ENCODE measurements around the gene CCL18.
A peak's percentile ranks its signal among the peaks of the same experiment; 100 is the strongest.
"Not testable (repeated sequence)": the region's sequence is repeated elsewhere in the genome, so short reads cannot be mapped to it uniquely, and the experiment has no call there.

CCL18 gene

DNA sequence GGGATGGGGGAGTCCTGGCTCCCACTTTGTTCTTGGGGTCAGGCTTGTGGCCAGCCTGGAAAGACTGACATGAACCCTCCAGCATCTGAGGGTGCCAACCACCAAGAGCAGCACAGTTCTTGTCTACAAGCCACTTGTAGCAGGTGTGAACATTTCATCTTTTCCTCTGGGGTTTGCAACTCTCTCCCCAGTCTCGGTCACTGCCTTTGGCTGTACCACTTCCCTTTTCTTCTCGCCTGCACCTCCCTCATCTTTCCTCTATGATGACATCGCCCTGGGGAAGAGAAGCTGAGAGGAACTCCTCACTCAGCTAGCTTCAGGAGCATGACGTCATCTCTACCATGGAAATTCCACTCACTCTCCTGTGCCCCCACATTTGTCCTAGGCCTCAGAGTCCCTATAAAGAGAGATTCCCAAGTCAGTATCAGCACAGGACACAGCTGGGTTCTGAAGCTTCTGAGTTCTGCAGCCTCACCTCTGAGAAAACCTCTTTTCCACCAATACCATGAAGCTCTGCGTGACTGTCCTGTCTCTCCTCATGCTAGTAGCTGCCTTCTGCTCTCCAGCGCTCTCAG, 39.4 kb downstream of the CCL18 start, which contains the start of gene CCL4:
Gene CCL4, plus strand, starts transcription at position 427 of the 575 bp plus-strand sequence. Its CDS starts 79 bp downstream, at position 506.
- H3K27ac ChIP-seq (ENCODE audit: insufficient read depth in 1 of 2, low read depth in 1 of 2, low read length in 2 of 2, poor library complexity in 1 of 2, severe bottlenecking in 2 of 2); POLR2A ChIA-PET; H3K4me3 ChIP-seq (ENCODE audit: control insufficient read depth in 1 of 7, extremely low read depth in 1 of 7, insufficient read depth in 4 of 7, low read depth in 2 of 7, low read length in 6 of 7); H3K9me3 ChIP-seq (ENCODE audit: control extremely low read depth in 1 of 5, control insufficient read depth in 4 of 5, insufficient read depth in 2 of 5, low read depth in 1 of 5, low read length in 4 of 5); H3K27me3 ChIP-seq (replicated peaks in 2 of 5; ENCODE audit: control insufficient read depth in 4 of 5, insufficient read depth in 5 of 5, low read length in 4 of 5); H3K36me3 ChIP-seq (ENCODE audit: control insufficient read depth in 4 of 4, insufficient read depth in 4 of 4, low read length in 3 of 4): not testable (repeated sequence)
- CTCF ChIA-PET: interaction anchor here (0.7 to 2.2 kb wide), 3 partner anchors 40 to 121 kb away, joined by 3 to 8 read pairs (median 5); no protein-coding TSS in a partner anchor
- WGBS (ENCODE audit: insufficient coverage): 20% methylated on average over 5 of the region's 6 CpGs
- peak; percentile 20 to 62 (median 56) for DNase-seq
- peaks cover 7 to 11% (median 9%) of the 10 kb centered on the region in 4 experiments for H3K4me1 ChIP-seq (ENCODE audit: control extremely low read depth in 1 of 4, control insufficient read depth in 4 of 4, insufficient read depth in 4 of 4, low read length in 3 of 4)

GRCh38 chr17:36104246-36104645, 40.2 kb downstream of the CCL18 start:
- H3K9me3 ChIP-seq (ENCODE audit: control extremely low read depth in 1 of 5, control insufficient read depth in 4 of 5, insufficient read depth in 2 of 5, low read depth in 1 of 5, low read length in 4 of 5); H3K27ac ChIP-seq (ENCODE audit: insufficient read depth in 1 of 2, low read depth in 1 of 2, low read length in 2 of 2, poor library complexity in 1 of 2, severe bottlenecking in 2 of 2); DNase-seq; H3K36me3 ChIP-seq (ENCODE audit: control insufficient read depth in 4 of 4, insufficient read depth in 4 of 4, low read length in 3 of 4); H3K27me3 ChIP-seq (replicated peaks in 2 of 5; ENCODE audit: control insufficient read depth in 4 of 5, insufficient read depth in 5 of 5, low read length in 4 of 5); POLR2A ChIA-PET; H3K4me3 ChIP-seq (ENCODE audit: control insufficient read depth in 1 of 7, extremely low read depth in 1 of 7, insufficient read depth in 4 of 7, low read depth in 2 of 7, low read length in 6 of 7): not testable (repeated sequence)
- peaks cover 7 to 11% (median 9%) of the 10 kb centered on the region in 4 experiments for H3K4me1 ChIP-seq (ENCODE audit: control extremely low read depth in 1 of 4, control insufficient read depth in 4 of 4, insufficient read depth in 4 of 4, low read length in 3 of 4)
- WGBS (ENCODE audit: insufficient coverage): no CpG with 5 or more reads among the region's 7 CpGs
- CTCF ChIA-PET: interaction anchor here (1.5 to 2.2 kb wide), 3 partner anchors 31 to 45 kb away, joined by 3 to 6 read pairs (median 5); no protein-coding TSS in a partner anchor

- no peak overlapping the region for H3K4me3 ChIP-seq (ENCODE audit: control insufficient read depth in 1 of 7, extremely low read depth in 1 of 7, insufficient read depth in 4 of 7, low read depth in 2 of 7, low read length in 6 of 7)
- DNase-seq: no peak
- no peak overlapping the region for H3K27ac ChIP-seq (ENCODE audit: insufficient read depth in 1 of 2, low read depth in 1 of 2, low read length in 2 of 2, poor library complexity in 1 of 2, severe bottlenecking in 2 of 2)
- H3K27me3 ChIP-seq (replicated peaks in 2 of 5; ENCODE audit: control insufficient read depth in 4 of 5, insufficient read depth in 5 of 5, low read length in 4 of 5): peaks cover 0 to 7% (median 0%) of the 10 kb centered on the region in 5 experiments
- POLR2A ChIA-PET: no interaction called here
- 54% methylated on average over 4 of the region's 4 CpGs for WGBS (ENCODE audit: insufficient coverage)
- no peaks in the 10 kb centered on the region for H3K36me3 ChIP-seq (ENCODE audit: control insufficient read depth in 4 of 4, insufficient read depth in 4 of 4, low read length in 3 of 4)
- CTCF ChIA-PET: interaction anchor here (1.5 to 2.2 kb wide), 3 partner anchors 32 to 44 kb away, joined by 3 to 6 read pairs (median 5); no protein-coding TSS in a partner anchor
- no peaks in the 10 kb centered on the region for H3K9me3 ChIP-seq (ENCODE audit: control extremely low read depth in 1 of 5, control insufficient read depth in 4 of 5, insufficient read depth in 2 of 5, low read depth in 1 of 5, low read length in 4 of 5)
- H3K4me1 ChIP-seq (ENCODE audit: control extremely low read depth in 1 of 4, control insufficient read depth in 4 of 4, insufficient read depth in 4 of 4, low read length in 3 of 4): peaks cover 7 to 11% (median 9%) of the 10 kb centered on the region in 4 experiments
Measured at GRCh38 chr17:36104701-36105181, 40.7 kb downstream of the CCL18 start.

GRCh38 chr17:36105781-36106492, 41.9 kb downstream of the CCL18 start:
- H3K4me3 ChIP-seq (ENCODE audit: control insufficient read depth in 1 of 7, extremely low read depth in 1 of 7, insufficient read depth in 4 of 7, low read depth in 2 of 7, low read length in 6 of 7): no peak overlapping the region
- POLR2A ChIA-PET: no interaction called here
- H3K27ac ChIP-seq (ENCODE audit: insufficient read depth in 1 of 2, low read depth in 1 of 2, low read length in 2 of 2, poor library complexity in 1 of 2, severe bottlenecking in 2 of 2): no peak overlapping the region
- no peaks in the 10 kb centered on the region for H3K9me3 ChIP-seq (ENCODE audit: control extremely low read depth in 1 of 5, control insufficient read depth in 4 of 5, insufficient read depth in 2 of 5, low read depth in 1 of 5, low read length in 4 of 5)
- H3K27me3 ChIP-seq (replicated peaks in 2 of 5; ENCODE audit: control insufficient read depth in 4 of 5, insufficient read depth in 5 of 5, low read length in 4 of 5): peaks cover 0 to 7% (median 0%) of the 10 kb centered on the region in 5 experiments
- no peak for DNase-seq
- H3K4me1 ChIP-seq (ENCODE audit: control extremely low read depth in 1 of 4, control insufficient read depth in 4 of 4, insufficient read depth in 4 of 4, low read length in 3 of 4): peaks cover 7 to 11% (median 9%) of the 10 kb centered on the region in 4 experiments
- no peaks in the 10 kb centered on the region for H3K36me3 ChIP-seq (ENCODE audit: control insufficient read depth in 4 of 4, insufficient read depth in 4 of 4, low read length in 3 of 4)
- CTCF ChIA-PET: interaction anchor here (2.2 kb wide), 2 partner anchors 37 to 43 kb away, joined by 5 to 6 read pairs; no protein-coding TSS in a partner anchor
- 100% methylated on average over 2 of the region's 5 CpGs for WGBS (ENCODE audit: insufficient coverage)

- Histone ChIP-seq H3K27ac (ENCODE audit: insufficient read depth in 1 of 2, low read depth in 1 of 2, low read length in 2 of 2, poor library complexity in 1 of 2, severe bottlenecking in 2 of 2) (no peak overlapping the region), H3K9me3 (ENCODE audit: control extremely low read depth in 1 of 5, control insufficient read depth in 4 of 5, insufficient read depth in 2 of 5, low read depth in 1 of 5, low read length in 4 of 5) (no peaks in the 10 kb centered on the region), H3K27me3 (replicated peaks in 2 of 5; ENCODE audit: control insufficient read depth in 4 of 5, insufficient read depth in 5 of 5, low read length in 4 of 5) (peaks cover 0 to 7% (median 0%) of the 10 kb centered on the region in 5 experiments), H3K4me3 (ENCODE audit: control insufficient read depth in 1 of 7, extremely low read depth in 1 of 7, insufficient read depth in 4 of 7, low read depth in 2 of 7, low read length in 6 of 7) (no peak overlapping the region), H3K4me1 (ENCODE audit: control extremely low read depth in 1 of 4, control insufficient read depth in 4 of 4, insufficient read depth in 4 of 4, low read length in 3 of 4) (peaks cover 7 to 11% (median 9%) of the 10 kb centered on the region in 4 experiments), H3K36me3 (ENCODE audit: control insufficient read depth in 4 of 4, insufficient read depth in 4 of 4, low read length in 3 of 4) (no peaks in the 10 kb centered on the region)
- DNase-seq: no peak
- 96% methylated on average over 4 of the region's 6 CpGs for WGBS (ENCODE audit: insufficient coverage)
- ChIA-PET CTCF (interaction anchor here (2.2 kb wide), 1 partner anchor 43 kb away, joined by 4 read pairs; no protein-coding TSS in a partner anchor), POLR2A (no interaction called here)
Measured at GRCh38 chr17:36106493-36106835, 42.4 kb downstream of the CCL18 start.

- H3K27ac ChIP-seq (ENCODE audit: insufficient read depth in 1 of 2, low read depth in 1 of 2, low read length in 2 of 2, poor library complexity in 1 of 2, severe bottlenecking in 2 of 2): no peak overlapping the region
- H3K9me3 ChIP-seq (ENCODE audit: control extremely low read depth in 1 of 5, control insufficient read depth in 4 of 5, insufficient read depth in 2 of 5, low read depth in 1 of 5, low read length in 4 of 5): peaks cover 0 to 7% (median 6%) of the 10 kb centered on the region in 5 experiments
- CTCF ChIA-PET: interaction anchor here (2.2 kb wide), 1 partner anchor 41 kb away, joined by 4 read pairs; no protein-coding TSS in a partner anchor
- H3K4me3 ChIP-seq (ENCODE audit: control insufficient read depth in 1 of 7, extremely low read depth in 1 of 7, insufficient read depth in 4 of 7, low read depth in 2 of 7, low read length in 6 of 7): no peak overlapping the region
- H3K4me1 ChIP-seq (ENCODE audit: control extremely low read depth in 1 of 4, control insufficient read depth in 4 of 4, insufficient read depth in 4 of 4, low read length in 3 of 4): peaks cover 6 to 11% (median 8%) of the 10 kb centered on the region in 4 experiments
- POLR2A ChIA-PET: no interaction called here
- DNase-seq: no peak
- no CpG with 5 or more reads among the region's 3 CpGs for WGBS (ENCODE audit: insufficient coverage)
- H3K27me3 ChIP-seq (replicated peaks in 2 of 5; ENCODE audit: control insufficient read depth in 4 of 5, insufficient read depth in 5 of 5, low read length in 4 of 5): peaks cover 0 to 7% (median 0%) of the 10 kb centered on the region in 5 experiments
- H3K36me3 ChIP-seq (ENCODE audit: control insufficient read depth in 4 of 4, insufficient read depth in 4 of 4, low read length in 3 of 4): no peaks in the 10 kb centered on the region
Measured at GRCh38 chr17:36107660-36108059, 43.6 kb downstream of the CCL18 start.

- DNase-seq; H3K4me1 ChIP-seq (ENCODE audit: control extremely low read depth in 1 of 4, control insufficient read depth in 4 of 4, insufficient read depth in 4 of 4, low read length in 3 of 4); H3K27ac ChIP-seq (ENCODE audit: insufficient read depth in 1 of 2, low read depth in 1 of 2, low read length in 2 of 2, poor library complexity in 1 of 2, severe bottlenecking in 2 of 2); H3K9me3 ChIP-seq (ENCODE audit: control extremely low read depth in 1 of 5, control insufficient read depth in 4 of 5, insufficient read depth in 2 of 5, low read depth in 1 of 5, low read length in 4 of 5); H3K36me3 ChIP-seq (ENCODE audit: control insufficient read depth in 4 of 4, insufficient read depth in 4 of 4, low read length in 3 of 4); H3K4me3 ChIP-seq (ENCODE audit: control insufficient read depth in 1 of 7, extremely low read depth in 1 of 7, insufficient read depth in 4 of 7, low read depth in 2 of 7, low read length in 6 of 7); H3K27me3 ChIP-seq (replicated peaks in 2 of 5; ENCODE audit: control insufficient read depth in 4 of 5, insufficient read depth in 5 of 5, low read length in 4 of 5); POLR2A ChIA-PET: not testable (repeated sequence)
- WGBS (ENCODE audit: insufficient coverage): 91% methylated on average over 5 of the region's 5 CpGs
- CTCF ChIA-PET: interaction anchor here (2.2 kb wide), 1 partner anchor 41 kb away, joined by 4 read pairs; no protein-coding TSS in a partner anchor
Measured at GRCh38 chr17:36108265-36108664, 44.2 kb downstream of the CCL18 start.

Measured in common myeloid progenitor, CD34-positive (primary cell).